GM18498 (cell line): Measurements from ENCODE around the gene CCDC149.

Experiments
- ATAC-seq: cut with Tn5 transposase; IDR thresholded peaks from one replicate; pipeline ENCODE4 v1.9.1; 2021; ENCODE audit warnings: mild to moderate bottlenecking, moderate library complexity; ENCODE audit not compliant: unreplicated experiment

The CCDC149 gene

GRCh38 chr4:24805566-24805965 is 107.3 kb downstream of the CCDC149 start:
- no peak for ATAC-seq

- ATAC-seq: no peak
Observed at GRCh38 chr4:24805067-24805466, 107.8 kb downstream of the CCDC149 start.

GRCh38 chr4:24802648-24803047 is 110.2 kb downstream of the CCDC149 start:
- ATAC-seq: no peak

GRCh38 chr4:24801136-24801855 is 111.5 kb downstream of the CCDC149 start:
- no peak for ATAC-seq

- no peak for ATAC-seq
Observed at GRCh38 chr4:24800325-24800895, 112.4 kb downstream of the CCDC149 start.

GRCh38 chr4:24799544-24800324 is 113.1 kb downstream of the CCDC149 start:
- ATAC-seq: no peak

GRCh38 chr4:24799196-24799543 is 113.7 kb downstream of the CCDC149 start:
- ATAC-seq: no peak

- ATAC-seq: no peak
Observed at GRCh38 chr4:24798036-24798610, 114.7 kb downstream of the CCDC149 start.

- ATAC-seq: no peak
Observed at GRCh38 chr4:24796620-24797019, 116.2 kb downstream of the CCDC149 start.

- no peak for ATAC-seq
Observed at GRCh38 chr4:24795666-24796381, 117.0 kb downstream of the CCDC149 start.

- ATAC-seq: no peak
Observed at GRCh38 chr4:24794916-24795665, 117.8 kb downstream of the CCDC149 start, which contains the start of gene SOD3. Gene SOD3, plus strand, starts transcription at chr4:24795573. Its CDS starts 3,949 bp downstream, at chr4:24799522.

GRCh38 chr4:24794480-24794879 is 118.4 kb downstream of the CCDC149 start:
- no peak for ATAC-seq

GRCh38 chr4:24794051-24794450 is 118.8 kb downstream of the CCDC149 start:
- ATAC-seq: no peak

- ATAC-seq: no peak
Observed at GRCh38 chr4:24793219-24794005, 119.4 kb downstream of the CCDC149 start.

GRCh38 chr4:24792552-24792951 is 120.3 kb downstream of the CCDC149 start:
- no peak for ATAC-seq

- no peak for ATAC-seq
Observed at GRCh38 chr4:24791043-24791442, 121.8 kb downstream of the CCDC149 start.

- ATAC-seq: no peak
Observed at GRCh38 chr4:24783506-24783905, 129.3 kb downstream of the CCDC149 start.

GRCh38 chr4:24781999-24782745 is 130.7 kb downstream of the CCDC149 start:
- no peak for ATAC-seq
